ENCODE measurements around the gene CCL14. TPM values are rescaled to one million over a fixed set of nuclear protein-coding genes. Genes with fewer than 3 reads are reported as not detected.

Gene CCL14
- total and polyA plus RNA-seq, 2 of the 8 experiments (the other 6 are each of a cell fraction or from before 2014, with no cell fraction given): not detected

DNA sequence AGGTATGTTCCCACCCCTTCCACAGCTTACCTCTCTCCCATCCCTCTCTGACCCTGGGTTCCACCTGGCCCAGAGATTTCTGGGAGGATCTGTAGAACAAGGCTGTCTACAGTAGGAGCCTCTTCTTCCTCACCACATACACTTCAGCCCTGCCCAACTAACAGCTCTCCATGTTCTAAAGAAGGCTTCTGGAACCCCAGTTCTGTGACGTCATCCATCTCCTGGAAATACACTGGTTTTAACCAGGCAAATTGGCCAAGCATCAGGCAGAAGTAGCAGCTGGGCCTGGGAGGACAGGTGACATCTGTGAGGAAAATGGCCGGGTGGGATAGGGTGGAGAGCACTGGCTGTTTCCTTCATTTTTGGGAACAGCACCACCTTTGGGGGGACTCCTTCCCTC, 43.0 kb downstream of the CCL14 start, which contains the start of gene LYZL6:
Gene LYZL6 (minus strand): TSS at position 177 of the 400 bp plus-strand sequence. CDS start 4,357 bp downstream, outside the sequence.
- Histone ChIP-seq H2BK12ac (ENCODE audit: low read depth, low read length) (no peak within 1 kb of the TSS), H3K4me2 (ENCODE audit: insufficient read depth in 1 of 2, low read depth in 2 of 2, low read length in 2 of 2) (no peak within 1 kb of the TSS), H3K36me3 (ENCODE audit: control insufficient read depth in 2 of 4, insufficient read depth in 4 of 4, low read length in 3 of 4) (no peaks in the 10 kb centered on the region), H3K27ac (ENCODE audit: low read depth, low read length) (no peak within 1 kb of the TSS), H3K4ac (replicated peaks; ENCODE audit: insufficient read length, low read depth, low read length) (no peak within 1 kb of the TSS), H2BK5ac (ENCODE audit: low read depth, low read length) (no peak within 1 kb of the TSS), H4K8ac (ENCODE audit: extremely low read depth, insufficient read depth, low read length) (no peak within 1 kb of the TSS), H3K18ac (ENCODE audit: extremely low read depth, low read length) (no peak within 1 kb of the TSS), H3K23me2 (ENCODE audit: low read depth, low read length) (no peaks in the 10 kb centered on the region), H3K9me3 (ENCODE audit: insufficient read depth in 2 of 2, low read depth in 1 of 2, low read length in 1 of 2) (no peaks in the 10 kb centered on the region), H4K91ac (replicated peaks; ENCODE audit: insufficient read length, low read length) (no peak within 1 kb of the TSS), H3K79me1 (ENCODE audit: low read depth, low read length) (no peaks in the 10 kb centered on the region), H2BK120ac (replicated peaks; ENCODE audit: low read depth, low read length) (no peak within 1 kb of the TSS), H2AFZ (ENCODE audit: low read length) (no peak within 1 kb of the TSS; the same call in 1 of the 2 replicates), H3K56ac (replicated peaks; ENCODE audit: insufficient read length, low read depth, low read length) (no peak within 1 kb of the TSS), H3K23ac (ENCODE audit: insufficient read length) (no peak within 1 kb of the TSS), H2AK5ac (ENCODE audit: low read depth, low read length) (no peak within 1 kb of the TSS), H3K79me2 (ENCODE audit: control insufficient read depth in 1 of 2, insufficient read depth in 2 of 2, low read length in 2 of 2) (no peaks in the 10 kb centered on the region), H2BK20ac (ENCODE audit: low read length) (no peak within 1 kb of the TSS), H4K20me1 (replicated peaks in 1 of 2; ENCODE audit: control insufficient read depth in 1 of 2, insufficient read depth in 2 of 2, low read length in 2 of 2) (no peaks in the 10 kb centered on the region), H2BK15ac (ENCODE audit: low read length) (no peak within 1 kb of the TSS), H3K4me3 (ENCODE audit: extremely low read depth in 1 of 4, insufficient read depth in 2 of 4, low read depth in 3 of 4, low read length in 4 of 4) (no peak within 1 kb of the TSS), H4K5ac (ENCODE audit: insufficient read length, low read depth, low read length) (no peak within 1 kb of the TSS), H3K9ac (replicated peaks in 1 of 4; ENCODE audit: extremely low read depth in 1 of 4, low read depth in 3 of 4, low read length in 3 of 4) (no peak within 1 kb of the TSS), H3K4me1 (replicated peaks in 1 of 4; ENCODE audit: control insufficient read depth in 3 of 4, insufficient read depth in 4 of 4, low read length in 3 of 4) (no peaks in the 10 kb centered on the region), H3K14ac (ENCODE audit: insufficient read length) (no peak within 1 kb of the TSS), H3K27me3 (replicated peaks in 1 of 4; ENCODE audit: control insufficient read depth in 3 of 4, extremely low read depth in 1 of 4, insufficient read depth in 3 of 4, low read length in 3 of 4) (no peaks in the 10 kb centered on the region)
- FAIRE-seq (no peak), DNase-seq (ENCODE audit: low read depth in 1 of 2, low spot score in 2 of 2) (no peak)
- CTCF ChIA-PET (ENCODE audit: partially characterized antibody): interaction anchor here (1.2 kb wide), 1 partner anchor 26 kb away, joined by 3 read pairs; no protein-coding TSS in a partner anchor
- POLR2A ChIA-PET (ENCODE audit: partially characterized antibody): interaction anchor here (1.0 kb wide), 1 partner anchor 12 kb away, joined by 5 read pairs; no protein-coding TSS in a partner anchor
- 88% methylated on average over 2 of the region's 2 CpGs; no CpG with 5 or more reads in 1 of the 2 experiments for WGBS, 2 experiments (ENCODE audit: extremely low coverage in 1 of 2, insufficient coverage in 1 of 2, insufficient read length in 1 of 2, insufficient replicate concordance in 2 of 2, low coverage in 1 of 2, low lambda C conversion rate in 2 of 2, missing lambda C conversion rate in 1 of 2)
- no peak for TF ChIP-seq YY1 (IDR thresholded peaks at IDR 0.05; ENCODE audit: low read depth, low read length)
- TF ChIP-seq RFX5 (IDR thresholded peaks at IDR 0.05; ENCODE audit: borderline replicate concordance, low read depth, low read length): no peak
